ENCODE measurements around the gene SPATA9.

The SPATA9 gene

GRCh38 chr5:95672641-95673040 is 10.2 kb downstream of the SPATA9 start:
- H3K9ac ChIP-seq (ENCODE audit: low read depth in 1 of 2, low read length in 2 of 2): no peak overlapping the region
- H3K36me3 ChIP-seq (ENCODE audit: control insufficient read depth in 1 of 2, insufficient read depth in 2 of 2, low read length in 2 of 2): no peaks in the 10 kb centered on the region
- no peaks in the 10 kb centered on the region for H3K4me1 ChIP-seq (ENCODE audit: control insufficient read depth in 1 of 2, insufficient read depth in 2 of 2, low read length in 2 of 2)
- no peaks in the 10 kb centered on the region for H3K9me3 ChIP-seq (ENCODE audit: control insufficient read depth in 1 of 2, low read length in 2 of 2)
- H3K4me3 ChIP-seq (ENCODE audit: low read depth in 1 of 2, low read length in 2 of 2): no peak overlapping the region
- no peaks in the 10 kb centered on the region for H3K27me3 ChIP-seq (ENCODE audit: control insufficient read depth in 1 of 2, insufficient read depth in 2 of 2, low read length in 2 of 2)
- no peak overlapping the region for H3K27ac ChIP-seq (ENCODE audit: low read depth, low read length)

DNA sequence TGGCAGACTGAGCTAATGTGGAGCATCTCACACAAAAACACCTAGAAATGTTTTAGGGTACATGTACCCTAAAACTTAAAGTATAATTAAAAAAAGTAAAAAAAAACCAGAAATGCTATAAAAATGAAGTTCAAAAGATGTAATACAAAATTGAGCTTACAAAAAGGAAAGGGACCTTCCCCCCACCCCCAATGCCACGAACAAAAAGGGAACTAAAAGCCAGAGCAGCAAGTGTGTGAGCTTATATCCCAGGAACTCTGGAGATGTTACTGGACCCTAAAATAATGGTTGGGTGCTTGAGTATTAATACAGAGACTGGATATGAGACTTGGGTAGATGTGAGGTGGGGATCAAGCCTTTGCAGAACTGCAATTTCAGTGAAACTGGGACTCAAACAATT is 11.0 kb downstream of the SPATA9 start:
- Histone ChIP-seq H3K9ac (ENCODE audit: low read depth in 1 of 2, low read length in 2 of 2) (no peak overlapping the region), H3K4me1 (ENCODE audit: control insufficient read depth in 1 of 2, insufficient read depth in 2 of 2, low read length in 2 of 2) (no peaks in the 10 kb centered on the region), H3K27ac (ENCODE audit: low read depth, low read length) (no peak overlapping the region), H3K4me3 (ENCODE audit: low read depth in 1 of 2, low read length in 2 of 2) (no peak overlapping the region), H3K36me3 (ENCODE audit: control insufficient read depth in 1 of 2, insufficient read depth in 2 of 2, low read length in 2 of 2) (no peaks in the 10 kb centered on the region), H3K27me3 (ENCODE audit: control insufficient read depth in 1 of 2, insufficient read depth in 2 of 2, low read length in 2 of 2) (no peaks in the 10 kb centered on the region), H3K9me3 (ENCODE audit: control insufficient read depth in 1 of 2, low read length in 2 of 2) (no peaks in the 10 kb centered on the region)

GRCh38 chr5:95670568-95670967 is 12.2 kb downstream of the SPATA9 start:
- H3K9me3 ChIP-seq (ENCODE audit: control insufficient read depth in 1 of 2, low read length in 2 of 2): no peaks in the 10 kb centered on the region
- H3K4me3 ChIP-seq (ENCODE audit: low read depth in 1 of 2, low read length in 2 of 2): no peak overlapping the region
- H3K27ac ChIP-seq (ENCODE audit: low read depth, low read length): no peak overlapping the region
- no peak overlapping the region for H3K9ac ChIP-seq (ENCODE audit: low read depth in 1 of 2, low read length in 2 of 2)
- H3K36me3 ChIP-seq (ENCODE audit: control insufficient read depth in 1 of 2, insufficient read depth in 2 of 2, low read length in 2 of 2): no peaks in the 10 kb centered on the region
- no peaks in the 10 kb centered on the region for H3K27me3 ChIP-seq (ENCODE audit: control insufficient read depth in 1 of 2, insufficient read depth in 2 of 2, low read length in 2 of 2)
- H3K4me1 ChIP-seq (ENCODE audit: control insufficient read depth in 1 of 2, insufficient read depth in 2 of 2, low read length in 2 of 2): no peaks in the 10 kb centered on the region

- Histone ChIP-seq H3K27me3 (ENCODE audit: control insufficient read depth in 1 of 2, insufficient read depth in 2 of 2, low read length in 2 of 2) (no peaks in the 10 kb centered on the region), H3K27ac (ENCODE audit: low read depth, low read length) (no peak overlapping the region)
Measured at GRCh38 chr5:95669985-95670384, 12.8 kb downstream of the SPATA9 start.

DNA sequence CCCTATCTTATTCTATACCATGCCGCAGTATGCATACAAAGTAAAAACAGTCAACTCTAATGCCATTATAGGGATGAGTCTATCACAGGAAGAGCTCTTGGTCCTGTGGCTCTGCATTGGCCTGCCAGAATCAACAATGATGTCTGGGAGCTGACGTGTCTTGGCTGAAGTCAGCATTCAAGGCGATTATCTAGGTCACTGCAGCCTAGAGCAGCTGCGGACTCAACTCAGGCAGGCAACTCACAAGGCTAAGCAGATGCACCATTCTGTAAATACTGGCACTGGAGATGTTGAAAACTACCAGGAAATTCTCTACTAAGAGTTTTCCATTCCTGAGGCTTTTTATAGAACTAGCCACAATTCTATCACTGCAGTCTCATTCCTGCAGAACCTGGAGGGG is 13.3 kb downstream of the SPATA9 start:
- peaks cover 0 to under 1% of the 10 kb centered on the region in 2 donors for H3K4me1 ChIP-seq (ENCODE audit: control insufficient read depth in 1 of 2, insufficient read depth in 2 of 2, low read length in 2 of 2)
- H3K27ac ChIP-seq (ENCODE audit: low read depth, low read length): no peak overlapping the region
- H3K27me3 ChIP-seq (ENCODE audit: control insufficient read depth in 1 of 2, insufficient read depth in 2 of 2, low read length in 2 of 2): no peaks in the 10 kb centered on the region

More at GRCh38 chr5:95669985-95670384, 12.8 kb downstream of the SPATA9 start:
- H3K36me3 ChIP-seq (ENCODE audit: control insufficient read depth in 1 of 2, insufficient read depth in 2 of 2, low read length in 2 of 2): no peaks in the 10 kb centered on the region
- no peaks in the 10 kb centered on the region for H3K4me1 ChIP-seq (ENCODE audit: control insufficient read depth in 1 of 2, insufficient read depth in 2 of 2, low read length in 2 of 2)
- H3K4me3 ChIP-seq (ENCODE audit: low read depth in 1 of 2, low read length in 2 of 2): no peak overlapping the region
- no peaks in the 10 kb centered on the region for H3K9me3 ChIP-seq (ENCODE audit: control insufficient read depth in 1 of 2, low read length in 2 of 2)
- H3K9ac ChIP-seq (ENCODE audit: low read depth in 1 of 2, low read length in 2 of 2): no peak overlapping the region

DNA sequence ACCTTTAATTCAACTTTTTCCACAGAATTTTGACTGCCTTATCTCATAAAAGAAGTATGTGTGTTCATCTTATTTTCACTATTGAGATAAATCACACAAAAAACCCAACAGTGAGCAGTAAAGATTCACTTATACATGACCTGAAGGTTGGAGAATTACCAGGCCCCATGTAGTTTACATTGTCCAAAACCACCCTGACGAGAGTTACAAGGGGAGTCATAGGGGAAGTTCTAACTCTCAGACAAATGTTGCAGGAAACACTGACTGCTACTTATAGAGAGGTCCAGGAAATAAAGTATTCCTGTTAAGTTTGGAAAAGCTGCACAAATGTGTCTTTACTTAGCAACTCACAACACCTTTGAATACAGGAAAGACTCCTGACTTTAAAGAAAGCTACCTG is 14.1 kb downstream of the SPATA9 start:
- Histone ChIP-seq H3K9ac (ENCODE audit: low read depth in 1 of 2, low read length in 2 of 2) (no peak overlapping the region), H3K4me3 (ENCODE audit: low read depth in 1 of 2, low read length in 2 of 2) (no peak overlapping the region), H3K4me1 (ENCODE audit: control insufficient read depth in 1 of 2, insufficient read depth in 2 of 2, low read length in 2 of 2) (peaks cover 3 to 7% of the 10 kb centered on the region in 2 donors), H3K27me3 (ENCODE audit: control insufficient read depth in 1 of 2, insufficient read depth in 2 of 2, low read length in 2 of 2) (no peaks in the 10 kb centered on the region), H3K36me3 (ENCODE audit: control insufficient read depth in 1 of 2, insufficient read depth in 2 of 2, low read length in 2 of 2) (no peaks in the 10 kb centered on the region), H3K27ac (ENCODE audit: low read depth, low read length) (no peak overlapping the region), H3K9me3 (ENCODE audit: control insufficient read depth in 1 of 2, low read length in 2 of 2) (no peaks in the 10 kb centered on the region)

More for the DNA sequence above, 13.3 kb downstream of the SPATA9 start:
- Histone ChIP-seq H3K9me3 (ENCODE audit: control insufficient read depth in 1 of 2, low read length in 2 of 2) (no peaks in the 10 kb centered on the region), H3K9ac (ENCODE audit: low read depth in 1 of 2, low read length in 2 of 2) (no peak overlapping the region), H3K36me3 (ENCODE audit: control insufficient read depth in 1 of 2, insufficient read depth in 2 of 2, low read length in 2 of 2) (no peaks in the 10 kb centered on the region), H3K4me3 (ENCODE audit: low read depth in 1 of 2, low read length in 2 of 2) (no peak overlapping the region)

GRCh38 chr5:95668216-95668615 is 14.6 kb downstream of the SPATA9 start:
- Histone ChIP-seq H3K27me3 (ENCODE audit: control insufficient read depth in 1 of 2, insufficient read depth in 2 of 2, low read length in 2 of 2) (no peaks in the 10 kb centered on the region), H3K9me3 (ENCODE audit: control insufficient read depth in 1 of 2, low read length in 2 of 2) (no peaks in the 10 kb centered on the region), H3K4me3 (ENCODE audit: low read depth in 1 of 2, low read length in 2 of 2) (no peak overlapping the region), H3K9ac (ENCODE audit: low read depth in 1 of 2, low read length in 2 of 2) (no peak overlapping the region), H3K36me3 (ENCODE audit: control insufficient read depth in 1 of 2, insufficient read depth in 2 of 2, low read length in 2 of 2) (no peaks in the 10 kb centered on the region), H3K27ac (ENCODE audit: low read depth, low read length) (no peak overlapping the region), H3K4me1 (ENCODE audit: control insufficient read depth in 1 of 2, insufficient read depth in 2 of 2, low read length in 2 of 2) (peaks cover 3 to 7% of the 10 kb centered on the region in 2 donors)

DNA sequence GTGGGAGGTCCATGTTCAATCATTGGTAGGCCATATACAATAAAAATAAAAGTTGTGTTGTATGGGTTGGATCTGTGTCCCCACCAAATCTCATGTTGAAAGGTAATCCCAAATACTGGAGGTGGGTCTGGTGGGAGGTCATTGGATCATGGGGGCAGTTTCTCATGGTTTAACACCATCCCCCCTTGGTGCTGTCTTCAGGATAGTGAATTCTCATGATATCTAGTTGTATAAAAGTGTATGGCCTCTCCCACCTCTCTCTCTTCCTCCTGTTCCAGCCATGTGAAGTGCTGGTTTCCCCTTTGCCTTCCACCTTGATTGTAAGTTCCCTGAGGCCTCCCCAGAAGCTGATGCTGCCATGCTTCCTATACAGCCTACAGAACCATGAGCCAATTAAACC is 15.1 kb downstream of the SPATA9 start:
- Histone ChIP-seq H3K4me1 (ENCODE audit: control insufficient read depth in 1 of 2, insufficient read depth in 2 of 2, low read length in 2 of 2) (peaks cover 3 to 7% of the 10 kb centered on the region in 2 donors), H3K27me3 (ENCODE audit: control insufficient read depth in 1 of 2, insufficient read depth in 2 of 2, low read length in 2 of 2) (no peaks in the 10 kb centered on the region), H3K9ac (ENCODE audit: low read depth in 1 of 2, low read length in 2 of 2) (no peak overlapping the region), H3K4me3 (ENCODE audit: low read depth in 1 of 2, low read length in 2 of 2) (no peak overlapping the region), H3K27ac (ENCODE audit: low read depth, low read length) (no peak overlapping the region), H3K36me3 (ENCODE audit: control insufficient read depth in 1 of 2, insufficient read depth in 2 of 2, low read length in 2 of 2) (no peaks in the 10 kb centered on the region), H3K9me3 (ENCODE audit: control insufficient read depth in 1 of 2, low read length in 2 of 2) (no peaks in the 10 kb centered on the region)

GRCh38 chr5:95667061-95667618 is 15.7 kb downstream of the SPATA9 start:
- Histone ChIP-seq H3K27ac (ENCODE audit: low read depth, low read length) (no peak overlapping the region), H3K27me3 (ENCODE audit: control insufficient read depth in 1 of 2, insufficient read depth in 2 of 2, low read length in 2 of 2) (no peaks in the 10 kb centered on the region), H3K36me3 (ENCODE audit: control insufficient read depth in 1 of 2, insufficient read depth in 2 of 2, low read length in 2 of 2) (no peaks in the 10 kb centered on the region), H3K9ac (ENCODE audit: low read depth in 1 of 2, low read length in 2 of 2) (no peak overlapping the region), H3K4me3 (ENCODE audit: low read depth in 1 of 2, low read length in 2 of 2) (no peak overlapping the region), H3K9me3 (ENCODE audit: control insufficient read depth in 1 of 2, low read length in 2 of 2) (no peaks in the 10 kb centered on the region), H3K4me1 (ENCODE audit: control insufficient read depth in 1 of 2, insufficient read depth in 2 of 2, low read length in 2 of 2) (peaks cover 3 to 7% of the 10 kb centered on the region in 2 donors)

DNA sequence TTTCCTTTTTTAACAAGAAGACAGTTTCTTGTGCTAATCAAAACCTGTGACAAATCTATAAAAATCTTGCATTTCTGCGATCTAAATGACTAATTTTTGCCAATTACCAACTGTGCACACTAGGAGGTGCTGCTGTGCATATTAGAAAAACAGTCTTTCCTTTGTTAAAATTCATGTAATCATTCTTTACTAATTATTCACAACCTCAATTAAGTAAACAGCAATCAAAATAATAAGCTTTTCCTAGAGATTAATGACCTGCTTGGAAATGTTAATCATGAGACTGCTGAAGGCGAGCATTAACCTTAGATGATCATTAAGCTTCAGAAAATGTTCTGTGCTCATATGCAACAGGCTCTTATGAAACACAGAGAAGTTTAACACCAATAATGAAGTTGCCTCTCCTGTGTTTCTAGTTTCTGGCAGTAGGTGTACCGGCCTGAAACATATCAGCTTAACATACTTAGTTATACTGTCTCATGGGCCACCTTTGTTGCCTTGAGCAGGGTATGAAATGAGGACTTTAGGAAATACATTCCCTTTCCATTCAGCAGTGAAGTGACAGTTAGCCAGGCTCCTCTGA is 18.5 kb downstream of the SPATA9 start:
- Histone ChIP-seq H3K36me3 (ENCODE audit: control insufficient read depth in 1 of 2, insufficient read depth in 2 of 2, low read length in 2 of 2) (no peaks in the 10 kb centered on the region), H3K4me1 (ENCODE audit: control insufficient read depth in 1 of 2, insufficient read depth in 2 of 2, low read length in 2 of 2) (peaks cover 3 to 7% of the 10 kb centered on the region in 2 donors), H3K9me3 (ENCODE audit: control insufficient read depth in 1 of 2, low read length in 2 of 2) (no peaks in the 10 kb centered on the region), H3K4me3 (ENCODE audit: low read depth in 1 of 2, low read length in 2 of 2) (no peak overlapping the region), H3K9ac (ENCODE audit: low read depth in 1 of 2, low read length in 2 of 2) (no peak overlapping the region), H3K27me3 (ENCODE audit: control insufficient read depth in 1 of 2, insufficient read depth in 2 of 2, low read length in 2 of 2) (no peaks in the 10 kb centered on the region), H3K27ac (ENCODE audit: low read depth, low read length) (peak overlapping the region; percentile 43)

Measured in duodenal mucosa (tissue), 2 donors.